Measurements from ENCODE around the gene TOPBP1. TPM values are rescaled to one million over a fixed set of nuclear protein-coding genes. Genes with fewer than 3 reads are reported as not detected.

Gene TOPBP1
- total and polyA plus RNA-seq, 2 donors (not counting 3 experiments of a cell fraction or from before 2014, with no cell fraction given) = 23.3 to 42.2 TPM

DNA sequence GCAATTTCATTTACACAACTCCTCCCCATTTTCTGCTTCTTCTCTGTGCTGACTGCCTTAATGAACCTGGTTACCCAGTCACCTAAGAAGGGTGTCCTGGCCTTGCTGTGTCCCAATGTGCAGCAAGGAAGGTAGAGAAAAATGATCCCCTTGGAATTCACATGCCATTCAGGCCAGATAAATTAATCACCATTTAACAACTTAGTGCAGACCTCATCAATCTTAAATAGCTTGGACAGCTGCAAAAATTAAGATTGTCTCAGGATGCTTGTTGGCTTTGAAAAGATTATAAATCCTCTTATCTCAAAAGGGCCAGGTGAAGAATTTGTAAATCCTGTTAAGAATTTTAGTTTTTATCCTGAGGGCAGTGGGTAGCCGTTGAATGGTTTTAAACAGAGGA, 97.9 kb downstream of the TOPBP1 start:
- TF ChIP-seq POLR2AphosphoS5 (IDR thresholded peaks at IDR 0.05; ENCODE audit: insufficient read depth, low read depth, low read length) (no peak), FOS (IDR thresholded peaks at IDR 0.05; ENCODE audit: borderline replicate concordance, insufficient read depth, low read length) (no peak), MAX (IDR thresholded peaks at IDR 0.05; ENCODE audit: insufficient read depth, insufficient read length) (no peak), EZH2 (IDR thresholded peaks at IDR 0.05; ENCODE audit: borderline replicate concordance, low read depth, low read length, severe bottlenecking) (no peak), JUN (IDR thresholded peaks at IDR 0.05; ENCODE audit: borderline replicate concordance, insufficient read depth, insufficient read length, low read depth) (no peak), POLR2A (IDR thresholded peaks at IDR 0.05; ENCODE audit: low read depth, low read length) (no peak), CTCF (IDR thresholded peaks at IDR 0.05; ENCODE audit: extremely low read depth in 1 of 2, insufficient read depth in 1 of 2, low read depth in 1 of 2, low read length in 2 of 2) (no peak), MYC (IDR thresholded peaks at IDR 0.05; ENCODE audit: low read depth, low read length) (no peak), GATA2 (IDR thresholded peaks at IDR 0.05; ENCODE audit: insufficient read depth, insufficient read length, low read depth, low read length) (no peak)
- intact Hi-C loops (cut with micrococcal nuclease) = no loop called here
- no peaks in the 10 kb centered on the region for H3K36me3 ChIP-seq (ENCODE audit: control insufficient read depth in 2 of 2, extremely low read depth in 1 of 2, insufficient read depth in 2 of 2, low read length in 2 of 2)
- ChIA-PET POLR2A (interaction anchor here (1.6 kb wide), 1 partner anchor 9 kb away, joined by 4 read pairs; the partner anchor contains the start of gene CDV3), CTCF (interaction anchor here (0.8 to 2.1 kb wide), 2 partner anchors 15 to 75 kb away, joined by 3 to 7 read pairs; no protein-coding TSS in a partner anchor)
- H3K79me2 ChIP-seq (ENCODE audit: control insufficient read depth, insufficient read depth, low read length) = no peaks in the 10 kb centered on the region
- H3K27ac ChIP-seq (ENCODE audit: insufficient read depth, low read depth, low read length) = no peak overlapping the region
- no TSS peak for BruUV-seq (replicated peaks)
- DNase-seq (ENCODE audit: low read depth, low spot score) (no peak), FAIRE-seq (no peak)
- H3K4me2 ChIP-seq (ENCODE audit: insufficient read depth, low read length) = no peak overlapping the region
- H4K20me1 ChIP-seq (replicated peaks; ENCODE audit: control insufficient read depth, extremely low read depth, insufficient read depth, low read length) = no peaks in the 10 kb centered on the region
- H2AFZ ChIP-seq (ENCODE audit: low read depth, low read length) = no peak overlapping the region
- no peak overlapping the region for H3K4me3 ChIP-seq (replicated peaks in 1 of 3; ENCODE audit: insufficient read depth in 1 of 3, low read depth in 1 of 3, low read length in 3 of 3)
- dilution Hi-C loops (cut with MboI; ENCODE audit: extremely low pct_ligation_motif_present, low sequenced_read_pairs) = no loop called here
- no peaks in the 10 kb centered on the region for H3K9me1 ChIP-seq (replicated peaks; ENCODE audit: control insufficient read depth, extremely low read depth, insufficient read depth, low read length)
- H3K27me3 ChIP-seq (ENCODE audit: control insufficient read depth in 2 of 2, insufficient read depth in 2 of 2, low read length in 2 of 2) = no peaks in the 10 kb centered on the region
- H3K9ac ChIP-seq (replicated peaks; ENCODE audit: extremely low read depth, insufficient read depth, low read length) = no peak overlapping the region
- H3K9me3 ChIP-seq (replicated peaks; ENCODE audit: control insufficient read depth, insufficient read depth, low read length) = no peaks in the 10 kb centered on the region
- H3K4me1 ChIP-seq (ENCODE audit: control insufficient read depth, extremely low read depth, insufficient read depth, low read length) = peaks cover 9% of the 10 kb centered on the region
